Activated CD4-positive, alpha-beta T cell treated with anti-CD3 and anti-CD28 coated beads, Interleukin-2, amount 50 U/mL, for 48 hours (primary cell): ENCODE measurements around the gene PARD3B.

Experiments
- DNase-seq, 2 experiments: peaks; one replicate each; pipeline ENCODE4 v3.0.0-alpha.2; 2020

Gene PARD3B

GRCh38 chr2:204971206-204971907, 426.1 kb downstream of the PARD3B start:
- DNase-seq = no peak

- DNase-seq = no peak
Measured at GRCh38 chr2:204972161-204972560, 426.9 kb downstream of the PARD3B start.

DNA sequence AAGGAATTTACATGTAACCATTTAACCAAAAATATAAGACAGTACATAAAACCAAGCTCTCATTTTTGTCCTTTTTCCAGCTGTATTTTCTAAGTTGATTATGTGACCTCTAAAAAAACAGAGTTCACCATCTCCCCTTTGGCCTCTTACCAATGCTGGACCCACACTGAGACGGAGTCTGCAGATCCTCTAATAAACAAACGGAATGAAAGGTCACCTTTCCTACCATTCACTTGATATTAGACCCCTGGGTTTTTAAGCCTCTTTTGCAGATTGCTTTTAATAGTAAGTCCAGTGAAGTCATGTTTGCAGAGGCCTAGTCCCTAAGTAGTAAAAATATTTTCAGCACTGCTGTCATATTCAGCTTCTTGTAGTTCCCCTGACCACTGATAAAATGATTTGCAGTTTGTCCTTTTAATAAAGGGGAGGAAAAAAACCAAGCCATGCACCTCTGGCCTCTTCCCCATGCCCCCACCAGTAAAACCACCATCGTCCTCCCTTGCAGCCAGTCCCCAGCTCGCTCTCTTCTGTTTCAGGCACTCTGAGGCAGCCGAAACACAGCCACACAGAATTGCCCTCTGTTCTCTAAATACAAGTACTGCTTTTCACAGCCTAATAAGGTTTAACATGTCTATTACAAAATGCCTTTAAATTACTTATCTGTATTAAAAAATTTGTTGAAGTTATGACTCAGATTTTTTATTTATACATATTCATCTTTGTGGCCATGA, 427.5 kb downstream of the PARD3B start:
- no peak for DNase-seq

GRCh38 chr2:204973616-204974015, 428.3 kb downstream of the PARD3B start:
- no peak for DNase-seq

DNA sequence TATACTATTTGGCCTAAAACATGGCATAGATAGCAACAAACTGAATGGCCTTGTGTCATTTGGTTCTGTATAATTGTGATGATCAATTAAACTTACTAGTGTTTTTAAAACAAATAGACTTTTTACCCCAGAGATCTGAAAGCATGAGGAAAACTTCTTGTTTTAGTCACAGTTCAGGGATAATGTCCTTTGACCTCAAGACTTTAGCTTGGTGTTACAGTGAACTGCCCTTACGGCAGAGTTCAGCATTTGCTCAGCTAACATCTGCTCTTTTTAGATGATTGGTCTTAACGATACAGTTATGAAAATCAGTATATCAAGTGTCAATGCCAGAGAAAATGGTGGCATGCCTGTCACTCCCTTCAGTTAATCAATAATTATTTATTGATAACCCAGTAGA, 429.2 kb downstream of the PARD3B start:
- DNase-seq = no peak

- no peak for DNase-seq
Measured at GRCh38 chr2:204977914-204978313, 432.6 kb downstream of the PARD3B start.

GRCh38 chr2:204982303-204982702, 437.0 kb downstream of the PARD3B start:
- DNase-seq = no peak

DNA sequence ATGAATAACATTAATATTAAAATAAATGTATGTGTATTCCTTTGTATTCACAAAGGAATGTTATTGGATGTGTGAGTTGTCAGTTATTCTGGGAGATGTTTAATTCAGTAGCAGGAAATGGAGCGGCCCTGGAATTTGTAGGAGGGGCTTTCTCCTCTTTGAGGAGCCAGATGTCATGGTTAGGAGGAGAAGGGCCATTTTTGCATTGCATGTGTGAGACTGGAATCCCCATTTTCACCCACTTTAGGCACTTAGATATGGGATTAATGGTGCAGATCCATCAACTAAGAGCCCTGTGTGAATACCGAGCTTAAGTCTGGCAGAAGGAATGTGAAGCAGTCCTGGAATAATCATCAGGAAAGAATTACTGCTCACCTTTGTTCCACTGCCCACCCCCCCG, 439.2 kb downstream of the PARD3B start:
- DNase-seq = no peak

- DNase-seq = no peak
Measured at GRCh38 chr2:204986641-204987040, 441.4 kb downstream of the PARD3B start.

DNA sequence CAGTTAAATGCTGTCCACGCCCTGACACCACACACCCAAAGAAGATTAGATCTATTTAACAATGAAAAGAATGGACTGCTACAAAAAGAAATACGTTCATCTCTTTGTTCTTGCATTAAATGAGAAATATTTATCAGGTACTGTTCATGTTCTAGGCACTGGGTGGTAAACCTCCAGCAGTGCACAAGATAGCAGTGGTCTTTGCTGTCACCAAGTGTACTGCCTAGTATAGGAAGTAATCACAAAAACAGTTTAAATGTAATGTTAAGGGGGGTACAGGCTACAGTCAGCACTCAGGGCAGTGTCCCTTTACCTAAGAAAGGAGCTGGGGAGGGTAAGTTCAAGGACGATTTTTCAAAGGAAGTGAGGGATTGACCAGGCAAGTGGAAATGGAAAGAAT, 443.6 kb downstream of the PARD3B start:
- no peak for DNase-seq

GRCh38 chr2:204989877-204990276, 444.6 kb downstream of the PARD3B start:
- DNase-seq = no peak

DNA sequence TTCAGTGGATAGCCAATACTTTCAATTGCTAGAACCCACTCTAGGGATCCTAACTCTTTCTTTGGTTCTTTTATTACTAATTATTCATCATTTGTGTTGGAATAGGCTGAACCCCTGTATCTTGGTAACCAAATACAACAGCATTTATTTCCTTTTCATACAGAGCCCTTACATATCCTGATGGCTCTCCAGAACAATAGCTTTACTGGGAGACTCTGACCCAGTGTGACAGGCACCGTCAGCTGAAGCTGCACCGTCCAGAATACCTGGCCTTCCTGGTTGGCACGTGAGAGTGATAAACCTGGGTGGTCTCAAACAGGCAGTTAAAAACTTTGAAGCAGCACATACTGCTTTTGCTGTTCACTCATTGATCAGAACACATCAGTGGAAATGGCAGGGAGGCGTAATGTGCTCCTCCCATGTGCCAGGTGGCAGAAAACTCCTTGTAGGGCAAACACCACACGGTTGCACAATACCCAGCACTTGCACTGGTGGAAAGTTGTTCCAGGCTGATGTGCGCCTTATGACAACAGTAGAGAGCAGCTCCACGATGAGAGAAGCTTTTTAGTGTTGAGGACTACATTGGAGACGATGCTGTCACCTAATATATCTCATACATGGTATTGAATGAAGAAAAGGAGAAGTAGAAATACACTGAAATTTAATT, 456.2 kb downstream of the PARD3B start:
- DNase-seq = no peak

DNA sequence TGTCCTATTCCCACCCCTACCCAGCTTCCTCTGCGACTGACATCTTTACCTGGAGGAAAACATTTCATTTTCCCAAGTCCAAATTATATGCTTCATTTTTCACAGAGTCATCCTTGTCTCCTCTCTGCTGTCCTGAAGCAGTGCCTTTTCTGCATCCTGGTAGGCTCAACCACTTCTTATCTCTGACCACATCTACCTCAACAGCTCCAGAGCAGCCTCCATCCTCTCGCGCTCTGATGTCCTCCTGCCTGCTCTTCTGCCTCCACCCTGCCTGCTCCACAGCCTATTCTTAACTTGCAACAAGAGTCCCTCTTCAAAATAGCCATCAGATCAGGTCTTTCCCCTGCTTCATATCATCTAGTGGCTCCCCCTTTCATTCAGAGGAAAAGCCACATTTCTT, 457.1 kb downstream of the PARD3B start:
- DNase-seq = no peak

DNA sequence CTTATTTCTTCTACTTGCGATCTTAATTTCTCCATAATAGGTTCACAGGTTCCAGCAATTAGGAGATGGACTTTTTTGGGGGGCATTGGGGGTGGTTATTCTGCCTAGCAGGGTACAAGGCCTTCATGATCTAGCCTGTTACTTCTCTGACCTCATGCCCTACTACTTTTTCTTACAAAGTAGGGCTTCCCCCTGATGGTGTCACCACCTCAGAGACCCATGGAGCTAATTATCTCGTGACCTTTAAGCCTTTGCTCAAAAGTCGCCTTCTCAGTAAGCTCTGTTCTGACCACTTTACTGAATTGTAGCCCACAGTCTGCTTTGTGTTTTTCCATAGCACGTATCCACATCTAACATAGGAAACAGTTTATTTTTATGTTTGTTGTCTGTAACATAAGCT, 458.0 kb downstream of the PARD3B start:
- no peak for DNase-seq

GRCh38 chr2:205010196-205010595, 464.9 kb downstream of the PARD3B start:
- no peak for DNase-seq

- DNase-seq = no peak
Measured at GRCh38 chr2:205011031-205011430, 465.8 kb downstream of the PARD3B start.

DNA sequence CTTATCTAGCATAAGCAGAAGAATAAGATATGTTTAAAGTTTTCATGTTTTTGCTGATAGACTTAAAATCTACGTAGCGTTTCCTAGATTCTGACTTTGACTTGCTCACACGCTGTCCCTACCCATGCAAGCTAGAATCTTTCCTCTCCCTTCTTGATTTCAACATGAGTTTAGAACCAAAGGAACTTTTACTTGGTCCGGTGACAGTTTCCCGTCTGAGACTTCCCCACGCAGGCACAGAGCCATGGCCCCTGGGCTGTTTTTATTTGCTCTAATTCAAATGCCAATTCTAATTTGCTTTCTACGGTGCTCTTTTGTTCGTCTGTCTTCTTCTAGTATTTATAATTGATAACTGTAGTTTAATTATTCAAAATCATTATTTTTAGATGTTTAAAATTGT, 467.7 kb downstream of the PARD3B start:
- DNase-seq = no peak

DNA sequence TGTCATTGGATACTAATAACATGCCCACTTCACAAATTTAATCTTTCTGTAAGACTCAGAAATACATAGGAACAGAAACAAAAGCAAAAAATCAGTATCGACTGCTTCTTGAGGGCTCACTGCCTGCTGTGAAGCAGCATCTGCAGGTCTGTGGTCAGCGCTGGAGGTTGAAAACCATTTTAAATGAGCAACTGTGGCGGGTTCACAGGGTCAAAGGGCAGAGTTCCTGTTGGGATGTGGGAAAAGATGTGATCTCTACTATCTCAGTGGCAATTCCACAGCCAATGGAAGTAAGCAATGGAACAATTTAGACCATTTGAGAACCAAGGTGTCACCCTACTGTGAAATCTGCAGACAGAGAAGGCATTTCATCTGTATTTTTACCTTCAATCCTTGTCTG, 468.3 kb downstream of the PARD3B start:
- DNase-seq = no peak

GRCh38 chr2:205014201-205014600, 468.9 kb downstream of the PARD3B start:
- DNase-seq = no peak

DNA sequence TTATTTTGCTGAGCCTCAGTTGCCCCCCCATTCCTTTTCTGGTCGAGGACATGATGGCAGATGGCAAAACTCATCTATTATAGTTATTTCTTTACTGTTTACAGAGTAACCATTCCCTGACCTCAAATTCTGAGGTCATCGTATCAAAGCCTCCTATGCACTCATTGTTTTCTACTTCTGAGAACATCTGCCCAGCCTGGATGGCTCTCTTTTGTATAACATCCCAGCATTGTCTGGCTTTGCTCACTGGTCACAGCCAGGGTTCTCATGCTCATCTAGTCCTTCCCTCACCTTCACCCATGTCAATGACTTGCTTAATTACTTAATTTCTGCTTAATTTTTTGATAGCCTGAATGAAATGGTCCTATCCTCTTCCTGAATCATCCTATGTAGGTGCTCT, 472.1 kb downstream of the PARD3B start:
- no peak for DNase-seq

- no peak for DNase-seq
Measured at GRCh38 chr2:205017912-205018311, 472.6 kb downstream of the PARD3B start.

DNA sequence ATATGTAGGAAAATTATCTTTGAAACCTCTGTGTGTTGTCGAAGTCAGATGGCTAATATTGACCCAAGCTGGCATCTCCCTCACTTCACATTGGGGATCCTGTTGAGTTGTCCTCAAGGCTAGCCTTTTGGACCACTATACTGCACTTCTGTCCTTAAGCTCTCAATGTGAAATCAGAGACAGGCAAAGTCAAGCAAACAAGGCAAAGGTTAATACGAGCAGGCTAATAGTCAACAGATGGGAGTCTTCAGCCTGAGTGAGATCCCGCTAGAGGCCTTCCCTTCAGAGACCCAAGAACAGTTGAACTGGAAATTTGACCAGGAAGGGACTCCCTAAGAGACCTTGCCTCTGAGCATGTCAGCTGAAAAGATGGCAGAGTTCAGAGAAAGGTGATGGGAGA, 475.4 kb downstream of the PARD3B start:
- no peak for DNase-seq

DNA sequence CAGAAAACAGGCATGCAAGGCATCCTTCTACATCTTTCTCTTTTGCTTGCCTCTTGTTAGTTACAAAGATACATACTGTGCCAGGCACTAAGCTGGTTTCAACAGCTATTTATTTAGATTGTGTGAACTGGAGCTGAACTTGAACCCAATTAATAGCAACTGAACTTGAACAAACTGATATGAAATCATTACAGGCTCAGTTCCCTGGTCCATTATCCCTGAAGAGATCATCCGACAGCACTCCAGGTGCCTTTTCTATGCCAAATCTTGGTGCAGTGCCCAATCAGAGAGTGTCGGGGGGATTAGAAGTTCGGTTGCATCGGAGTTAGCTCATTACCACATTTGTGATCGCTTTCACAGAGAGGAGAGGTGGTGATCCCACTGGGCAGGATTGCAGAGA, 477.6 kb downstream of the PARD3B start:
- no peak for DNase-seq

DNA sequence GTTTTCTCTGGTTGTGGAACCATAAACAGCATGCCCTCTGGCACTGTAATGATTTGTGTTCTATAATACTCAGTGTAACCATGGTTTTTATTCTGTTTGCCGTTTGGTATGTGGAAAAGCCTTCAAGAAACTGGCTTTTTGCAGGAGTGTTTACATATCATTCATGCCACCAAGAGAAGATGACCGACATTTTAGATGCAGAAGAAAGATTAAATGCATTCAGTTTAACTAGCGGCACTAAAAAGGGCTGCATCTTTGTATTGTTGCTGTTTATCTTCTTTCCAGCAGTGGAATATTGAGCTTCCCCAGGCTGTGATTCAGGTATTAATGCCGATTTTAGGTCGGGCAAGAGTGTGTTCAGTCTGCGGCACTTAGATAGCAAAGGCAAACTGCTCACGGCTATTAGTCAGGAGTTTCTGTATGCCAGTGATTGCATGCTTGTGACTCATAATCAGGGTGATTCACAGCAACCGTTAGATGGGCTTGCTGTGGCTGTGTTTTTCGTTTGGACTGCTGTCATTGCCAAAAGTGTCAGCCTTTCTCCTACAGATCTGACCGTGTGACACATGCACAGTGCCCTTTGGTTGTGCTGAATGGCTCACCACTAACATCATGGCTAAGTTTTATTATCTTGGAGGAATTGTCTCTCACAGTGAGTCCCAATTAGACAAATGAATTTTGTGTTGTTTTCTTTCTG, 479.7 kb downstream of the PARD3B start:
- DNase-seq = peak; percentile 24 to 50
